ENCODE data around the gene UNG.

DNA sequence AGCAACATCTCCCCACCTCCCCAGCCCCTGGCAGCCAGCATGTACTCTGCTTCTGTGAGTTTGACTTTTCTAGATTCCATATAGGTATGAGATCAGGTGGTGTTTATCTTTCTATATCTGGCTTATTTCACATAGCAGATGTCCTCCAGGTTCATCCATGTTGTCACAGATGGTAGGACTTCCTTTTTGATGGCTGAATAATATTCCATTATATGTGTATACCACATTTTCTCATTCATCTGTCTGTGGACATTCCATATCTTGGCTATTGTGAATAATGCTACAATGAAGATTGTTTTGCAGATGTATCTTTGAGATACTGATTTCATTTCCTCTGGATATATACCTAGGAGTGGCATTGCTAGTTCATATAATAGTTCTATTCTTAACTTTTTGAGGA, 22.5 kb upstream of the UNG start:
- TF ChIP-seq, protein P1, sequence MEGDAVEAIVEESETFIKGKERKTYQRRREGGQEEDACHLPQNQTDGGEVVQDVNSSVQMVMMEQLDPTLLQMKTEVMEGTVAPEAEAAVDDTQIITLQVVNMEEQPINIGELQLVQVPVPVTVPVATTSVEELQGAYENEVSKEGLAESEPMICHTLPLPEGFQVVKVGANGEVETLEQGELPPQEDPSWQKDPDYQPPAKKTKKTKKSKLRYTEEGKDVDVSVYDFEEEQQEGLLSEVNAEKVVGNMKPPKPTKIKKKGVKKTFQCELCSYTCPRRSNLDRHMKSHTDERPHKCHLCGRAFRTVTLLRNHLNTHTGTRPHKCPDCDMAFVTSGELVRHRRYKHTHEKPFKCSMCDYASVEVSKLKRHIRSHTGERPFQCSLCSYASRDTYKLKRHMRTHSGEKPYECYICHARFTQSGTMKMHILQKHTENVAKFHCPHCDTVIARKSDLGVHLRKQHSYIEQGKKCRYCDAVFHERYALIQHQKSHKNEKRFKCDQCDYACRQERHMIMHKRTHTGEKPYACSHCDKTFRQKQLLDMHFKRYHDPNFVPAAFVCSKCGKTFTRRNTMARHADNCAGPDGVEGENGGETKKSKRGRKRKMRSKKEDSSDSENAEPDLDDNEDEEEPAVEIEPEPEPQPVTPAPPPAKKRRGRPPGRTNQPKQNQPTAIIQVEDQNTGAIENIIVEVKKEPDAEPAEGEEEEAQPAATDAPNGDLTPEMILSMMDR (IDR thresholded peaks at IDR 0.05): no peak
- TF ChIP-seq POLR2A (IDR thresholded peaks at IDR 0.05): no peak

Measured in suprapubic skin (tissue), 3 donors.